ENCODE data around the gene SLC1A2.

The SLC1A2 gene

GRCh38 chr11:35293699-35294098, 125.7 kb downstream of the SLC1A2 start:
- DNase-seq = no peak

DNA sequence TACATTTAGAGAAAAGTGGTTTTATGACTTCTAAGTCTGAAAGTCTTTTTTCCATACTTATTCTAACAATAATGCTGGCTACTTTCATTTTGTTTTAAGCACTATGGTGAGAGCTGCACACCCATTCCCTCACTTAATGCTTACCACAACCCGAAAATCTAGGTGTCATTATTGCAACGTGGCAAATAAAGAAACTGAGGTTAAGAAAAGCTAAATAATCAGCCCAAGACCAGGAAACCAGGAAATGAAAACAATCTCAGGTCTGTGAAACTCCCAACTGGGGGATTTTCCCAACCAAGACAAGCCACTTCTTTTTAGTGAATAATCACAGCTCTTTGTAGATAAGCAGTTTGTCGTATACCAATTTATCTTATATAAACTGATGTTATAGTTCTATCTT, 126.3 kb downstream of the SLC1A2 start:
- no peak for DNase-seq

GRCh38 chr11:35292279-35292678, 127.1 kb downstream of the SLC1A2 start:
- no peak for DNase-seq

GRCh38 chr11:35290876-35291275, 128.5 kb downstream of the SLC1A2 start:
- no peak for DNase-seq

- no peak for DNase-seq
Measured at GRCh38 chr11:35289821-35290220, 129.5 kb downstream of the SLC1A2 start.

- DNase-seq = peak in 1 of 5 donors; percentile 21
Measured at GRCh38 chr11:35288817-35289541, 130.4 kb downstream of the SLC1A2 start.

DNA sequence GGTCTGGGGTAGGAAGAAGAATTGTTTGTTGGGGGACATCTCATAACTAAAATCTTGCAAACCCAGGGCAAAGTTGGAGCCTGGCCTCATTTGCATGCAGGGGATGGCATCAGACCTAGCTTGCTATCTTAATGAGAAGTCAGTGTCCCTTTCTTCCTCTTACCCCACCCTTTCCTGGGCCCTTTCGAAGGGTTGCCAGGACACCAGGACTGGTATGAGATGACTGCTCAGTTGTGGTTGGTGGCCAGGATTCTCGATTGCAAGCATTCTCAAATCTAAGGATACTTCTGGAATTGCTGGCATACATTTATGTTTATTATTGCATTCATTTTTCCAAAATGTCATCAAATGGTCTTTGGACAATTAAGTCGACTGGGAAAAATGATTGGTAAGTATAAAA, 131.0 kb downstream of the SLC1A2 start:
- DNase-seq = no peak

DNA sequence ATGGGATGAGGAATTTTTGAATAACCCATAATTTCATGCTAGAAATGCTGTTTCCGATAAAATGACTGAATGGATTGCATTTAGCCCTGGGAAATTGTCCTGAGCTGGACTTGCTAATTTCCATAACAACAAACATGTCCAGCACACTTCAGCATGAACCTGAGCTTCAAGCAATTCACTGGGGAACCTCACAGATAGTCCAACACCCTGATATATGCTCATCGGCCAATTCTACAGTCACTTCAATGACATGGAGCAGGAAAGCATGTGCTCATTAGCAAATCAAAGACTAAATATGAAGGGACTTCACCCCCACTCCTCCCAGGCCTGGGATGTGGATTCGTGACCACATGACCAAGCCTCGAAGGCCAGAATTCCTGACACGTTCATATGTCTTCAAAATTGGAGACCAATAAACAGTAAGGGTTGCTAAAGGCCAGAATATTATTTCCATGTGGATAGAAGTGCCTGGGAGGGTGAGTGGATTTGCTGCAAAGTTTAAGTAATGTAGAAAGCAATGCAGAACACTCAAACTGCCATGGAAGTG, 131.9 kb downstream of the SLC1A2 start:
- no peak for DNase-seq

DNA sequence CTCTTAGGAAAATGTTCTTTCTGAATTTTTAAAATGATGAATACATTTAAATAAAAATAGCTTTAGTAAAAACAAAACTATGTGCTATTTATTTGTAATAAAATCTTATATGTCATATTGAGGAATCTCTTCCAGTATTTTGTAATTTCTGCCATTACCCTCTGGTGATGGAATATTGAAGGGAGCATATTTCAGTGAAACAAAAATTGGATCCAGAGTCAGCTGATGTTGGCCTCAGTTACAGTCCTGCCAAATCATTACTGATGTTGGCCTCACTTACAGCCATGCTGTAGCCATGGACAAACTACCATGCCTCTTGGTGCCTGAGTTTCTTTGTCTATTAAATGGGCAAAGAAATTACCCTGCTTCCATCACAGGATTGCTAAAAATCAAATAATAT, 133.2 kb downstream of the SLC1A2 start:
- DNase-seq = no peak

DNA sequence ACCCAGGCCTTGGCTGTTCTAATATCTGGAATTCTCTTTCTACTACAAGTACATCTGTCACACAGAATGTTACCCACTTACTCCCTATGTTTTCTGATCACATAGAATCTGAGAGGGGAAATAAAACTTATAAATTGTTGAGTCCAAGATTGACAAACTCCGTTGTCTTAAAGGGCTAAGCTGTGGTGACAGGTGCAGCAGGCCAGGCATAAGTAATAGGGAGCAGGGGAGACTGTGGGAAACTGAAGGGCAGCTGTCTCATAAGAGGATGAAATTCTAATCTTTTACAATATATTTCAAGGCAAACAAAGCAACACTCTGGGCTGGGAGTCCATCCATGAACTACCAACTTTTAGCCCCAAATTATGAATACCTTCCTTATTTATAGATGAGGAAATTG, 133.9 kb downstream of the SLC1A2 start:
- no peak for DNase-seq

GRCh38 chr11:35282221-35282882, 137.0 kb downstream of the SLC1A2 start:
- peak in 1 of 5 donors; percentile 5 for DNase-seq

DNA sequence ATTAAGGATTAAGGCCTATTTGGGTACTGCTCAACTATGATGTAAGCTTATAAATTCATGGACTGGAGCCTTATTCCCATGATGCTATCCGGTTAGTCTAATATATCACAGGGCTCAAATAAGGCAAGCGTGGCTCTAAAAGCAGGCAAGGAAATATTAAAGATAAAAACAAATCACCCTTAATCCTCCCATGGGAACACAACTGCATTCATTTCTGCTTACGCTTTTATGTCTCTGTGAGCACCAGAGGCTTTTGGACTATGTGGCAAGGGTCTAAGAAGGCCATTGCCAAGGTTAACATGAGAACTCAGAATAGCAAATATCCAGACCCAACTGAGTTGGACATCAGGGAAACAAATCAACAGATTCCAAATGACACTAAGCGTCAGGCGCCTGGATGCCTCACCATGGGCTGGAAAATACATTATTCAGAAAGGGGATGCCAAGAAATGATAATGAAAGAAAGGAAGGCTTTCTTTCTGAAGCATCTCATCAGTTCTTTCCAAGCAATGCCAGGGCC, 138.1 kb downstream of the SLC1A2 start:
- no peak for DNase-seq

DNA sequence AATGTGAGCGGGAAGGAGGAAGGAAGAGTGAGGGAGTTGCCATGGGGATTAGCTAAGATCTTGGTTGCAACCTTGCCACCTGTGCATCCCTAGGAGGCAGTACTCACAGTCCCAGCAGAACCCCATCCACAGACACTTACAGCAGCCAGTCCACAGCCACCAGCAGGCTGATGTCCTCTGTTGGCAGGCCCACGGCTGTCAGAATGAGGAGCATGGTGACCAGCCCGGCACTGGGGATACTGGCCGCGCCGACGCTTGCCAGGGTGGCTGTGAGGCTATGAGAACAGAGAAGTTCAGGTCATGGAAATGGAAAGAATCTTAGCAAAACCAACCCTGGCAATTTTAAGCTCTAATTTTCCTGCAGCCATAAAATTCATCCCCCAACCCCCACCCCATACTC, 138.6 kb downstream of the SLC1A2 start:
- no peak for DNase-seq

DNA sequence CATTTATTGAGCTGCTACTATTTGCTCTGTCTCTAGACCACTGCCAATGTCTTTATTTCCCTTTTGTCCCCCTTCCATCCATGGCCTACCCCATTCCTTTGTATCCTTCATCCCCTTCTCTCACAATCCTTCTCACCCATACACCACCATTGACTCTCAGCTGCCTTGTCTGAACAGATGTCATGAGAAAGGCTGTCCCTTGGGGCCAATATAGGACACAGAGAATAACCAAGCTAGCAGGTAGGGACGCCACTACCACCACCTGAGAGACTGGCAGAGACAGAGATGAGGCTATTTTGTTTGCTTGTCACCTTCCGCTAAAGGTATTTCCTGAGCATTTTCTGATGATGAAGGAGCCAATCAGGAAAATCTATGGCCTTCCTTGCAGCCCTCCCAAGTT, 141.5 kb downstream of the SLC1A2 start:
- no peak for DNase-seq

- peak in 1 of 5 donors; percentile 9 for DNase-seq
Measured at GRCh38 chr11:35276396-35277145, 142.8 kb downstream of the SLC1A2 start.

GRCh38 chr11:35275786-35276170, 143.6 kb downstream of the SLC1A2 start:
- DNase-seq = no peak

GRCh38 chr11:35274909-35275785, 144.2 kb downstream of the SLC1A2 start:
- no peak for DNase-seq

DNA sequence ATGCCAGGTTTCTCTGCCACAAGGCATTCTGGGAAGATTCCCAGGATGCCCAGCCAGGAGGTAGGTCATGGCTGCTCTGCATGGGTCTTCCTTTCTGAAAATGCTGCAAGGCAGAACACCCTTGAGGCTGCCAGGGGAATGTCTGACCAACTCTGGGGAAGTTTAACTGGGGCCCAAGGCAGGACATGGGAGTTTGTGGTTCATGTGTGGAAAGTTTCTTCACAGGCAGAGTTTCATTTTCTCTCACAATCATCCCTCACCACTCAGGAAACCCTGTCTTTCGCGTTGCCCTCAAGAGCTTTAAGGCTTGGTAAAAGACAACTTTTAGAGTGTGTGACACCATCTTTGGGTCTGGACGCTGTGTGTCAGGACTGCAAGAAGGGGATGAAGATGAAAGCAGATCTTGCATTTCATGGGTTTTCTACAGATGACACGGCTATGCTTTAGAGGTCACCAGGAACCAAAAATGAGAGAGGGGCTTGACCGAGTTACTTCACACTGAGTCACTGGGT, 146.9 kb downstream of the SLC1A2 start:
- DNase-seq = peak in 3 of 5 donors; percentile 1 to 75 (median 2)

DNA sequence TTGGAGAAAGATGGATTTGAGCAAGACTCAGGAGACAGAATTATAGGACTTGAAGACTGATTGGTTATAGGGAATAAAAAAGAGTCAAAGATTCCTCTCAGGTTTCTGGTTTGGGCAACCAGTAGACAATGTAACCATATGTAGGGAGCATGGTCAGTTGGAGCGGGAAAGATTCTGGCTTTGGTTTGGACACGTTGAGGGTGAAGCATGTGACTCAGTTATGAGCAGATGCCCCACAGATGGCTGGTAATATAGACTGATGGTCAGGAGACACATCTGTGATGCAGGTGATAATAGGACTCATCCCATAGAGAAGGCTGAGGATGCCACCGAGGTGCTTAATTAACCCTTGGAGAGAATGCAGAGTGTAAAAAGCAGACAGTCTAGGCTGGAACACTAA, 148.3 kb downstream of the SLC1A2 start:
- no peak for DNase-seq

- no peak for DNase-seq
Measured at GRCh38 chr11:35270342-35270741, 149.0 kb downstream of the SLC1A2 start.

DNA sequence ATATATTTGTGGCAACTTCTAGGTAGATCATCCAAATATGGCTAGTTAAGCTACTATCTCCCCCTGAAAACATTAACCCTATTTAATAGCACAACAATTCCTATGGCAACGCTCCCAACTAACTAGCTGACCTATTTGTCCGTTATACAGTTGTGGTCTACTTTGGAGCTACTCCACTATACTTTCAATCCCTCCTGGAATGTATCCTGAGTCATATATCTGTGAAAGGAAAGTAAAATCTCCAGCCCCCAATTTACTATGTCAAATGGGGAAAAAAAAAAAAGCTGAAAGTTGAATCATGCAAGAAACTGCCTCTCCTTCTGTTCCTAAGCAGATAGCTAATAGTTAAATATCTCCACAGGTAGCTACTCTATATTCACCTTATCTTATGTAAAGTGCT, 151.9 kb downstream of the SLC1A2 start:
- no peak for DNase-seq
